ENCODE measurements around the gene TTPAL.

TTPAL gene

DNA sequence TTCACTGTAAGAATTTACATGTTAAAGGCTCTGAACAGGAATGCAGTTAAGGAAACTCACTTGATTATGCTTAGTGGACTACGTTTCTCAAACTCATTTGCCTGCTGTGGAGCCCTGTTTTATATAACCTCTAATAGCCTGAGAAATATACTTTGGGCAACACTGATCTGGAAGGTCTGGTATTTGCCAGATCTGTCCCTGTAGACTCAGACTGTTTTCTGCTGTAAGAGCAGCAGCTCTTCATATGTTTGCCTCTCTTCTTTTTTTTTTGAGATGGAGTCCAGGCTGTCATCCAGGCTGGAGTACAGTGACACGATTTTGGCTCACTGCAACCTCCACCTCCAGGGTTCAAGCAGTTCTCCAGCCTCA lies 10.1 kb downstream of the TTPAL start:
- Mint-ChIP-seq H3K4me3 (no peak overlapping the region), H3K36me3 (ENCODE audit: insufficient read depth) (peaks cover 50% of the 10 kb centered on the region), H3K27ac (no peak overlapping the region), H3K9me3 (no peaks in the 10 kb centered on the region), H3K27me3 (no peaks in the 10 kb centered on the region), H3K4me1 (ENCODE audit: low read depth in 2 of 2) (peaks cover 7 to 8% of the 10 kb centered on the region in 2 donors)
- no peak for ATAC-seq (replicated peaks)
- no peak for DNase-seq

DNA sequence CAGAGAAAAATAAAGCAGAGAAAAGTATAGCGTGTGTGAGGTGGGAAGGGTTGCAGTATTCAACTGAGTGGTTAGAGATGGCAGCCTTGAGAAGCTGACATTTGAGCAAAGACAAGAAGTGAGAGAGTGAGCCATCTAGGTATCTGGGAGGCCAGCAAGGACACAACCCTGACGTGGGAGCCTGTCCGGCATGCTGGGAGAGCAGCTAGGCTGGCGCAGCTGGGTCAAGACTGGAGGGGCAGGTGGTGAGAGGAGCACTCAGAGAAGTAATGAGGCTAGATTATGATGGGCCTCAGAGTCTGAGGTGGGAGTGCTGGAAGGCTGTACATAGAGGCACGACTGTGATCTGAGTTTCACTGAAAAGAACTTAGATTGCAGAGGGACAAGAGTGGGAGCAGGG lies 12.9 kb downstream of the TTPAL start:
- Mint-ChIP-seq H3K36me3 (ENCODE audit: insufficient read depth) (peaks cover 61% of the 10 kb centered on the region), H3K4me1 (ENCODE audit: low read depth in 2 of 2) (peaks cover 27 to 29% of the 10 kb centered on the region in 2 donors), H3K27ac (peak overlapping the region in 1 of 2 donors; percentile 3), H3K9me3 (no peaks in the 10 kb centered on the region), H3K4me3 (no peak overlapping the region), H3K27me3 (no peaks in the 10 kb centered on the region)
- DNase-seq (no peak), ATAC-seq (replicated peaks) (no peak)

- ATAC-seq (replicated peaks) = no peak
Measured at GRCh38 chr20:44489223-44489622, 13.5 kb downstream of the TTPAL start.

GRCh38 chr20:44489931-44490330 lies 14.3 kb downstream of the TTPAL start:
- no peak for ATAC-seq (replicated peaks)
- peaks cover 62% of the 10 kb centered on the region for H3K36me3 Mint-ChIP-seq (ENCODE audit: insufficient read depth)
- no peaks in the 10 kb centered on the region for H3K9me3 Mint-ChIP-seq
- H3K27ac Mint-ChIP-seq = peak overlapping the region in 1 of 2 donors; percentile 95
- H3K4me1 Mint-ChIP-seq (ENCODE audit: low read depth in 2 of 2) = peaks cover 27 to 29% of the 10 kb centered on the region in 2 donors
- DNase-seq = no peak
- H3K27me3 Mint-ChIP-seq = no peaks in the 10 kb centered on the region
- no peak overlapping the region for H3K4me3 Mint-ChIP-seq

More at GRCh38 chr20:44489223-44489622, 13.5 kb downstream of the TTPAL start:
- Mint-ChIP-seq H3K27me3 (no peaks in the 10 kb centered on the region), H3K4me3 (no peak overlapping the region), H3K36me3 (ENCODE audit: insufficient read depth) (peaks cover 64% of the 10 kb centered on the region), H3K4me1 (ENCODE audit: low read depth in 2 of 2) (peaks cover 27 to 29% of the 10 kb centered on the region in 2 donors), H3K27ac (no peak overlapping the region), H3K9me3 (no peaks in the 10 kb centered on the region)
- DNase-seq = no peak

GRCh38 chr20:44491635-44492395 lies 16.1 kb downstream of the TTPAL start:
- peak; percentile 22 to 32 (median 25) for DNase-seq
- peak overlapping the region; percentile 53 to 75 for H3K4me3 Mint-ChIP-seq

DNA sequence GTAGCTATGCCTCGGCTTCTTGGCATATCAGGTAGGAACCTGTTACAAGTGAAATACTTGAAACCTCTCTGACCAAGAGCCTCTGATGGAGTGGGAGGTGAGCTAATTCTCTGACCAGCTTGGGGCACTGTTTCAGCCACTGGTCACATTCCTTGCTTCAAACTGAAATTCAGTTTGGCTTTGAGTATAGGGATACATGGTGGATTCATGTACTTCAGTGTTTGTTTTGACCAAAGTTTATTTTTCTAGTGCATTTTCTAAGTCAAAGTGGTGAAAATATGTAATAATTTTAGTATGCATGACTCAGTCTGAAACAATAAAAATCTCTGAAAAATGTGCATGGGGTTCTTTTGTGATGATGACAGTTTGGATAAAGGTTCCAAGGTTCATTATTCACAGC lies 18.6 kb downstream of the TTPAL start:
- DNase-seq (no peak), ATAC-seq (replicated peaks) (no peak)
- H3K27ac Mint-ChIP-seq = peak overlapping the region; percentile 55 to 56
- H3K4me3 Mint-ChIP-seq = no peak overlapping the region
- peaks cover 73% of the 10 kb centered on the region for H3K36me3 Mint-ChIP-seq (ENCODE audit: insufficient read depth)
- no peaks in the 10 kb centered on the region for H3K27me3 Mint-ChIP-seq
- no peaks in the 10 kb centered on the region for H3K9me3 Mint-ChIP-seq
- peaks cover 30 to 33% of the 10 kb centered on the region in 2 donors for H3K4me1 Mint-ChIP-seq (ENCODE audit: low read depth in 2 of 2)

More at GRCh38 chr20:44491635-44492395, 16.1 kb downstream of the TTPAL start:
- Mint-ChIP-seq H3K27ac (peak overlapping the region; percentile 85 to 95), H3K27me3 (no peaks in the 10 kb centered on the region), H3K9me3 (no peaks in the 10 kb centered on the region), H3K4me1 (ENCODE audit: low read depth in 2 of 2) (peaks cover 30 to 31% of the 10 kb centered on the region in 2 donors), H3K36me3 (ENCODE audit: insufficient read depth) (peaks cover 66% of the 10 kb centered on the region)
- ATAC-seq (replicated peaks) = peak; percentile 80

DNA sequence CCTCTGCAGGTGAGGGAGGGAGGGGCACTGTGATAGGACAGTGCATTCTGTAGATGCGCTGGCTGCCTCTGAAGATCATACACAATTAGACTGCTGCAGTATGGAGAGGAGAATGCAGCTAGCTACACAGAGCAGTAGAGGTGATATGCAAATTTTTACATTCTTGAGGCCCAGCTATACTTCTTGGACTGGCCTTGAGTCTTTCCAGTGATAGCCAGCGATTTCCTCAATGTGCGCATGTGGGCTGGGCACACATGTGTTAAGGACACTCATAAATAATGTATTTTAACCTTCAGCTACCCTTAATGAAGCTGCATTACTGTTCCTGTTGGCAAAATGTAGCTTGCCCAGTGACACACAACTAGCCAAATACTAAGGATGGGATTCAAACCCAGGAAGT lies 19.0 kb downstream of the TTPAL start:
- peaks cover 30 to 33% of the 10 kb centered on the region in 2 donors for H3K4me1 Mint-ChIP-seq (ENCODE audit: low read depth in 2 of 2)
- DNase-seq = no peak
- H3K4me3 Mint-ChIP-seq = no peak overlapping the region
- H3K36me3 Mint-ChIP-seq (ENCODE audit: insufficient read depth) = peaks cover 72% of the 10 kb centered on the region
- ATAC-seq (replicated peaks) = no peak
- H3K27me3 Mint-ChIP-seq = no peaks in the 10 kb centered on the region
- peak overlapping the region; percentile 55 to 56 for H3K27ac Mint-ChIP-seq
- H3K9me3 Mint-ChIP-seq = no peaks in the 10 kb centered on the region

GRCh38 chr20:44495257-44495656 lies 19.6 kb downstream of the TTPAL start:
- Mint-ChIP-seq H3K27me3 (no peaks in the 10 kb centered on the region), H3K36me3 (ENCODE audit: insufficient read depth) (peaks cover 76% of the 10 kb centered on the region), H3K4me3 (no peak overlapping the region), H3K27ac (peak overlapping the region; percentile 55 to 78), H3K9me3 (no peaks in the 10 kb centered on the region), H3K4me1 (ENCODE audit: low read depth in 2 of 2) (peaks cover 29 to 33% of the 10 kb centered on the region in 2 donors)
- ATAC-seq (replicated peaks) = peak; percentile 20
- DNase-seq = no peak

DNA sequence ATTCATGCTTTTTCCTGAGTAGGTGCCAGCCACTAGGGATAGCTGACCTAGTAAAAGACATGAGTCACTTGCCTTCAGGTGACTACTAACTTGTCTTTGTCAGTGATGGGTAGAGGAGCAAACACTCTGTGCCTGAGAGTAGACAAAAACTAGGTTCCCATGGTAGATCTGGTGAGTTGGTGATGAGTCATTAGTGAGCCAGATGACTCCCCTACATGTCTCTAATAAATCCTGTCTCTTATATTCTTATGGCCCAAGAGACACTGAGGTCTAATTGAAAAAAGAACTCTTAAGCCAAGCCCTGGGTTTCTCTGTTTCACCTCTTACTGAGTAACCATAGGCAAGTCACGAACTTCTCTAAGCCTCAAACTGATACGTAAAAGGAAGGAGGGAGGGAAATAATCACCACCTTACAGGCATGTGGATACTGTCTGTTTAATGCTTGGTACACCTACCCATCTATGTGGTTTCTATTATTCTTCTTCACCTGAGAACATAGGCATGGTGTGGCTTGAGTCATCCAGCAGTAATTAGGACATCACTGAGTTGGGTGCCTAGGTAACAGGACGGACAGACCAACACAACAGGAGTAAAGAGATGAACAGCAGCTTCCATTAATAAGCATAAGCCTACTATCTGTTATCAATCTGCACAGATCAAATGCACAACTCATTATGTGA lies 20.3 kb downstream of the TTPAL start:
- H3K27ac Mint-ChIP-seq = peak overlapping the region; percentile 74 to 78
- DNase-seq (no peak), ATAC-seq (replicated peaks) (peak; percentile 36)
- H3K36me3 Mint-ChIP-seq (ENCODE audit: insufficient read depth) = peaks cover 82% of the 10 kb centered on the region
- peaks cover 25 to 38% of the 10 kb centered on the region in 2 donors for H3K4me1 Mint-ChIP-seq (ENCODE audit: low read depth in 2 of 2)
- no peak overlapping the region for H3K4me3 Mint-ChIP-seq
- H3K9me3 Mint-ChIP-seq = no peaks in the 10 kb centered on the region
- no peaks in the 10 kb centered on the region for H3K27me3 Mint-ChIP-seq

GRCh38 chr20:44496976-44497375 lies 21.3 kb downstream of the TTPAL start:
- peaks cover 81% of the 10 kb centered on the region for H3K36me3 Mint-ChIP-seq (ENCODE audit: insufficient read depth)
- H3K9me3 Mint-ChIP-seq = no peaks in the 10 kb centered on the region
- H3K27ac Mint-ChIP-seq = peak overlapping the region; percentile 57 to 74
- no peak for DNase-seq
- no peak for ATAC-seq (replicated peaks)
- H3K4me1 Mint-ChIP-seq (ENCODE audit: low read depth in 2 of 2) = peaks cover 15 to 28% of the 10 kb centered on the region in 2 donors
- no peaks in the 10 kb centered on the region for H3K27me3 Mint-ChIP-seq
- no peak overlapping the region for H3K4me3 Mint-ChIP-seq

DNA sequence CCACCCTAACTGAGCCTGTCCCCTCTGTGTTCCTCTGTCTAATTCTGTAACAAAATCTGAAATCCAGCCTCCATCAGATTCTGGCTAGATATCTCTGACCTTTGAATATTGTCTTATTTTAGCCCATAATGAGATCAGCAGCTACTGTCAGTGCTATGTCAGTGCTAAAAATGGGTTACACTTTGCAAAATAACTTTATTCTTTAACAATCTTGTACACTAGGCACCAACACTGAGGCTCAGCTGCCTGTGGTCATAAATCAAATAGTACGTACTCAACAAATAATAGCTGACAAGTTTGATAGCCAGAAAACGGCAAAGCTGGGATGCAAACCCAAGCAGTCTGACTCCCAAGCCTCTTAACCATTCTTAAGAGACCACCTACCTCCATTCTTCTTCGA lies 22.1 kb downstream of the TTPAL start:
- Mint-ChIP-seq H3K36me3 (ENCODE audit: insufficient read depth) (peaks cover 81% of the 10 kb centered on the region), H3K4me3 (no peak overlapping the region), H3K9me3 (no peaks in the 10 kb centered on the region), H3K4me1 (ENCODE audit: low read depth in 2 of 2) (peaks cover 7 to 20% of the 10 kb centered on the region in 2 donors), H3K27me3 (no peaks in the 10 kb centered on the region), H3K27ac (peak overlapping the region; percentile 57 to 74)
- ATAC-seq (replicated peaks) (no peak), DNase-seq (no peak)

DNA sequence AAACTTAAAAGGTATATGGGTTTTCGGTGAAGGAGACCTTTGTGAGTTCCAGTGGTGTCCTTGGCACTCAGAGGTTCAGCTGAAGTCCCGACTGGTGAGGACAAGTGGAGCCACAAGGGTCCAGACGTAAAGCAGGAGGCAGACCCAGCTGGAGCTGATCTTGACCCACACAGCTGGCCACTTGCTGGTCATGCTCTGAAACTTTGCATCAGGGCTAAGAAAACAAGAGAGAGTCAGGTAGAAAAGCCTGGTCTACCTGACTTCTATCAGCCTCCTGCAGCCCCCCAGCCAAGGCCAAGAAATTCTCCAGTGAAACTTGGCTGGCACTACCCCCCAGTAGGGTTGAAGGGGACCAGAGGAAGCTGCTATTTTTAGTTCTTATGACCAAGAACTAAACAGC lies 24.5 kb downstream of the TTPAL start:
- no peaks in the 10 kb centered on the region for H3K9me3 Mint-ChIP-seq
- peak overlapping the region in 1 of 2 donors; percentile 52 for H3K27ac Mint-ChIP-seq
- ATAC-seq (replicated peaks) (no peak), DNase-seq (no peak)
- H3K4me3 Mint-ChIP-seq = no peak overlapping the region
- no peaks in the 10 kb centered on the region for H3K27me3 Mint-ChIP-seq
- peaks cover 91% of the 10 kb centered on the region for H3K36me3 Mint-ChIP-seq (ENCODE audit: insufficient read depth)
- H3K4me1 Mint-ChIP-seq (ENCODE audit: low read depth in 2 of 2) = peaks cover 5 to 18% of the 10 kb centered on the region in 2 donors

- no peaks in the 10 kb centered on the region for H3K27me3 Mint-ChIP-seq
- H3K4me3 Mint-ChIP-seq = no peak overlapping the region
- peaks cover 94% of the 10 kb centered on the region for H3K36me3 Mint-ChIP-seq (ENCODE audit: insufficient read depth)
- DNase-seq = no peak
- no peak for ATAC-seq (replicated peaks)
- H3K27ac Mint-ChIP-seq = peak overlapping the region; percentile 2 to 45
- peaks cover 3 to 12% of the 10 kb centered on the region in 2 donors for H3K4me1 Mint-ChIP-seq (ENCODE audit: low read depth in 2 of 2)
- no peaks in the 10 kb centered on the region for H3K9me3 Mint-ChIP-seq
Measured at GRCh38 chr20:44501448-44501847, 25.8 kb downstream of the TTPAL start.

DNA sequence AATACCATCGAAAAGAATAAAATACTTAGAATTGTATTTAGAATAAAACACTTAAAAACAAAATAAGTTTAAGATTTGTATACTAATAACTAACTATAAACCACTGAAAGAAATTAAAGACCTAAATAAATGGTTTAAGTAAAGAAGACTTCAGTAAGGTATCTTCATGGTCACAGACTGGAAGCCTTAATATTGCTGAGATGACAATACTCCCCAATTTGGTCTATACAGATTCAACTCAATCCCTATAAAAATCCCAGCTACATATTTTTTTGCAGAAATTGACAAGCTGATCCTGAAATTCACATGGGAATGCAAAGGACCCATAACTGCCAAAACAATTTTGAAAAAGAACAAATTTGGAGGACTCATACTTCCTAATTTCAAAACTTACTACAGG lies 27.3 kb downstream of the TTPAL start:
- no peaks in the 10 kb centered on the region for H3K9me3 Mint-ChIP-seq
- H3K4me3 Mint-ChIP-seq = no peak overlapping the region
- H3K27me3 Mint-ChIP-seq = no peaks in the 10 kb centered on the region
- peak overlapping the region in 1 of 2 donors; percentile 25 for H3K27ac Mint-ChIP-seq
- peaks cover 94% of the 10 kb centered on the region for H3K36me3 Mint-ChIP-seq (ENCODE audit: insufficient read depth)
- H3K4me1 Mint-ChIP-seq (ENCODE audit: low read depth in 2 of 2) = peaks cover 0 to 12% of the 10 kb centered on the region in 2 donors
- ATAC-seq (replicated peaks) = no peak
- no peak for DNase-seq

Data from effector memory CD8-positive, alpha-beta T cell (primary cell).